HG02981 (cell line): ENCODE data around the gene NAA60.

ENCODE experiments used
- ATAC-seq: cut with Tn5 transposase; IDR thresholded peaks from one replicate; pipeline ENCODE4 v1.9.1; 2021; ENCODE audit warnings: mild to moderate bottlenecking, moderate library complexity; ENCODE audit not compliant: unreplicated experiment

Gene NAA60

DNA sequence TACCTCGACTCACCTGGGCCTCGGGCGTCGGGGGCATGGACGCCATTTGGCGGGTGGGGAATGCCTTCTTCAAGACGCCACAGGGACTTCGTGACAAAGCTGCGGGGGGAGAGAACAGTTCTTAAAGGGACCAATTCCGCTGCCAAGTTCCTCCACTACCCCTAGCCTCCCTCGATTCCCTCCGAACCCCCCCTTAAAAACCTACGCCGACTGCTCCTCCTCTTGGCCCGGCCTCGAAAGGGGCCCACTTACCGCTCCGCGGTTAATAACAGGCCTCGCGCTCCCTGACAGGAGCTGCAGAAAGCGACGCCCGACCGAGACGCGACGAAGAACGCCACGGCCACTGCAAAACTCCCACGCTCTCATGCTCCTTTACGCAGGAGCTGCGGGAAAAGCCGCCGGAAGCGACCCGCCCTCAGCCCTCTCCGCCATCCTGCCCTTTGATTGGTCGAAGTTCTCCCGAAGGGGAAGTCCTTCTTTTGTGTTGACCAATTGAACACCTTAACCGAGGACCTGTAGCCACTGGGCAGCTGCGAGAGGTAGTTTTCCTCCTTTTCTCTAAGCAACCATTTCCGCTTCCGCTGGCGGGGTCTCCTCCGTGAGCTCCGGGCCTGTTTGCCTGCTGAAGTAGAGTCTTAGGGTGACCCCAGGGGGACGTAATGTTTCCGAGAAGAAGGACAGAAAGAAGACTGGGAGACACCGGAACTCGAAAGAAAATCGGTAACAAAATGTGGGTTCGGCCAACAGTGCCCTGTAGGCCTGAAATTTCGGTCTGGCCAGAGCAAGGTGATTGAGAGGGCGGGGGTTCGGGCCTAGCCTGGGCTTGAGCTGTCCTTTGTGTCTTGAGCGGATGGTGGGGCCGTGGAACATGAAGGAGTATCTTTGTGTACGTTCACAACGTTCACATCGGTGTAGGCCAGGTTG, at the start of gene NAA60, which contains the start of gene ZNF597:
Gene NAA60, plus strand, starts transcription at position 573 of the 924 bp plus-strand sequence. CDS start 32,548 bp downstream, outside the sequence.
Gene ZNF597, minus strand, starts transcription at position 397 of the 924 bp plus-strand sequence. Its CDS starts 351 bp downstream, at position 46.
- ATAC-seq, result peak; percentile 91

DNA sequence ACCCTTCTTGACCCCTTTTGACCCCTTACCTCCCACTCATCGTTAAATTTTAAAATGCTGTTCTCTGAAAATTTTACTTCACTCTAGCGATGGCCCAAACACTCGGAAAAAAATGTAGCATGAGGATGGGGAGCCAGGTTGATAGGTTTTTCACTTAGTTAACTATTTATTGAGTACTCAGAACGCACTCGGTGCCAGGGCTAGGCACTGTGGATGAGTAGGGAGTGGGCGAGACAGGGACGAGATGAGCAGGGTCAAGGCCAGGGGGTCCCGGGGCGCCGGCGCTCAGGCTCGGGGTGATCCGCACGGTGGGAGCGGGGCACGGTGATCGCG, 43.1 kb upstream of the NAA60 start:
- ATAC-seq, result no peak

DNA sequence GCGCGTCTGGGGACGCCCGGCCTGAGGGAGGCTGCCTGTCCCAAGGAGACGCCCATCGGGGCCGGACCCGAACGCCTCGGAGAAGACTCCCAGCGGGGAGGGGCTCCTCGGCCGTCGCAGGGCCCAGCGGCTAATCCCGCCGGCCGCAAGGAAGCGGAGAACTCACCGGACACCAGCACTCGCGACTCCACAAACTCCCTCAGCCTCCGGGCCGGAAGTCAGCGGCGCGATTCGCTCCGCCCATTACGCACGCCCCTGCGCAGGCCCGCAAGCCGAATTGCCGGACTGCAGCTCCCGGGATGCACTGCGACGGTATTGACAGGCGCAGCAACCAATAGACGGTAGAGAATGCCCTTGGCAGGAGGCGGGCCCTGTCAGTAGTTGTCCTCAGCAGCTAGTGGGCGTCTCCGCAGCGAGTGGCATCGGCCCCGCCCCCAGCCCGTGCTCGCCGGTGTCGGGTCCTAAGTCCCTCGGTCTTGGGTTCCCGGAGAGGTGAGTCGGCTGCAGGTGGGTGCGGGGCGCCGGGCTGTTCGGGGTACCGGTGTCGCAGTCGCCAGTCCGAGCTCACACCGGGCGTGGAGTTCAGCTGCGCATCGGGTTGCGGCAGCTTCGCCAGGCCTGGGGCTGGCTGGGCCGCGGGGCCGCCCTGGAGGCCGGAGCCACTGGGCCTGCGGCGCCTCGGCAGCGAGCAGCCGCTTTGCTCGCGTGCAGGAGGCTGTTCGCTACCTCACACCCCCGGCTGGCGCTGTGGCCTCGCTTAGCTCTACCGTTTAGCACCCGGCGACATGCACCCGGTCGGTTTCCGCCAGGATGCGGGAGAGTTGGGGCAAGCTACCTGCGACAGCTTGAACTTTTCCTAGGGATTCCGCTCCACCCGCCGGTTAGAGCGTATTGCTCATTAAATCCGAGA, 42.4 kb upstream of the NAA60 start, which contains the start of the genes ZNF174 and ZSCAN32:
Gene ZNF174, plus strand, starts transcription at position 437 of the 910 bp plus-strand sequence. CDS start 790 bp downstream, outside the sequence.
Gene ZSCAN32, minus strand, starts transcription at position 226 of the 910 bp plus-strand sequence. CDS start 3,447 bp downstream, outside the sequence.
- peak; percentile 95 for ATAC-seq

DNA sequence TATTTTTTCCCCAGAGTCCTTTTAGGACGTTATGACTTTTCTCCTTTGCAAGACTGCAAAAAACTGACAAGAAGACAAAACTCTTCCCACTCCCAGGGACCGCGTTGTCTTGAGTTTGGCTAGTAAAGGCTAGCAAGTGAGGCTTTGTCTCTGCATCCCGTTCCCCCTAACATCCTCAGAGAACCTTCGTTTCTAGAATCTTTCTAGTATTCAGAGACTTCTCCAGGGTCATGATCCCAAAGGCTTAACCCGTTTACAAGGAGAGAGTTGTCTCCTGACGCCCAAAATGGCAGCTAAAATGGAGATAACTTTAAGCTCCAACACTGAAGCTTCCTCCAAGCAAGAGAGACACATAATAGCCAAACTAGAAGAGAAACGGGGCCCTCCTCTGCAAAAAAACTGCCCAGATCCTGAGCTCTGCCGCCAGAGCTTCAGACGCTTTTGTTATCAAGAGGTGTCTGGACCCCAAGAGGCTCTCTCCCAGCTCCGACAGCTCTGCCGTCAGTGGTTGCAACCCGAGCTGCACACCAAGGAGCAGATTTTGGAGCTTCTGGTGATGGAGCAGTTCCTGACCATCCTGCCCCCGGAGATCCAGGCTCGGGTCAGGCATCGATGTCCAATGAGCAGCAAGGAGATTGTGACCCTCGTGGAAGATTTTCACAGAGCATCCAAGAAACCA, 41.6 kb upstream of the NAA60 start:
- no peak for ATAC-seq

DNA sequence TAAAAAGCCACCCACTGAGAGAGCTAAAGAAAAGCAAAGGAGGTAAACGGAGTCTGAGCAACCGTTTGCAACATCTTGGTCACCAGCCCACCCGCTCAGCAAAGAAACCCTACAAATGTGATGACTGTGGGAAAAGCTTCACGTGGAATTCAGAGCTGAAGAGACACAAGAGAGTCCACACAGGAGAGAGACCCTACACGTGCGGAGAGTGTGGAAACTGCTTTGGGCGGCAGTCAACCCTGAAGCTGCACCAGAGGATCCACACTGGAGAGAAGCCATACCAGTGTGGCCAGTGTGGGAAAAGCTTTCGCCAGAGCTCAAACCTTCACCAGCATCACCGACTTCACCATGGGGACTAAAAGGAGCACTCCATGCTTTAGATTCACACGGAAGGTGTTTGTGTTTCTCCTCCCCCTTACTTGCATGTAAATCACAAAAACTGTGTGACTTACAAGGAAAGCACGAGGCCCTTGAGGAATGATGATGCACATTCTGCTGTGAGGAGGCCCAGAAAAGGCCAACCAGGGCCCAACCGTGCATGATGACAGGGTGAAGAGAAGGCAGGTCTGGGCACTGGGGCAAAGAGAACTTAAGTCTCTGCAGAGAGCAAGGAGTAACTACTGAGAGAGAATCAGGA, 34.8 kb upstream of the NAA60 start:
- no peak for ATAC-seq

DNA sequence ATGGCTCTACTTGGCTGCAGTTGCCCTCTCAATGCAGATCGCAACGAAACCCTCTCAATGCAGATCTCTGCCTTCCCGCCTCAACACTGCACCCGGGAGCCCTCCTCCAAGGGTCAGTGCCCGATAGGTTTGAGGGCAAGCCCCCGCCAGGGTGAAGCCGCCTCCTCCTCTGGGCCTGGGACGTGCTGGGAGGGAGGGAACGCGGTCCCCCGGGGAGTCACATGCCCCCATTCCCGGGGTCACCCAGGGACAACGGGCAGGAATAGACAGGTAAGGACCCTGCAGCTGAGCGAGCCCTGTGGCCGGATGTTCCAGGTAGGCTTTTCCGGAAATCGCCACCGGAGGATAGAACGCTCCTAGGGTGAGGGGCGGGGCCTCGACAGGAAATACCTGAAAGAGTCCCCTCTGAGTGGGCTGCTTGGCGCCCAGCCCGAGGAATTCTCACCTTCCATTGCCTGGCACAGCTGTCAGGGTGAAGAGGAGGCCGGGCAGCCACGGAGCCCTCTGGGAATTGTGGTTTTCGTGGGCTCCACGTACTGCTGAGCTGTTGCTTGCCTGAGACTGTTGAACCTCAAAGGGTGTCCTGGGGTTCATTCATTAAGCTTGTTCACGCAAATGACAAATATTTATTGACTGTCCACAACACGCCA, 29.6 kb upstream of the NAA60 start:
- no peak for ATAC-seq

DNA sequence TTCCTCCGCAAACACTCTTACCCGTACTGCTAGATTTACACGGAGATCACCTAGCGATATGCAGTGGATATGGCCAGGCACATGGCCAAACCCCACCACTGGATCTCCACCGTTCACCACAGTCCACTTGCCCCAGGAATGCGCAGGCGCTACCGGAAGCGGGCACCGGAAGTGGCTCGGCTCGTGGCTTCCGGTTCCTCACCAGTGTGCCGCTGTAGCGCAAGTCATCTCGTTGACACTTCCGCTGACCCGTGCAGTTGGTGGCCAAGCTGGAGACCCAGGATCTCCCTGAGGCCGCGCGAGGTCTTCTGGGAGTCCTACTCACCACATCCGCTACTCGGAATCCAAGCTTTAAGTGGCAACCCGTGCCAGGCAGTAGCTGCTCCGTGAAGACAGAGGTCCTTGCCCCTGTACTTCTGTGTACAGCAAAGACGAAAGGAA, 11.7 kb upstream of the NAA60 start:
- no peak for ATAC-seq

DNA sequence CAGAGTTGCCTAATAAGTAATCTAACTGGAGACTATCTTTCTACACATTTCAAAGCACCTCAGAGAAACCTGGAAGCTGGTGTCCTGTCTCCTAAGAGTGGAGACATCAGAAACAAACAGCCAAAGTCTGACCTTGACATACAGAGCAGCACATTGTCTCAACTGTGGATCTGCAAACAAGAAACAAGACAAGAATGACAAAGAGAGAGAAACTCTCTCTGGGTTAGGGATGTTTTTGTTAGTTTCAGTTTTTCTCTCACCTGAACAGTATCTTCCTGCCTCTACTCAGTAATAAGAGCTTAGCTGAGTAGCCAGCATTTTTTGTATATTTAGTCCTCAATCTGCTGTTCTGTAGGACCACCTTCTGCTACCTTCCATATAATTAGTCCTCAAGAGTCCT, 9.1 kb upstream of the NAA60 start:
- ATAC-seq, result no peak

DNA sequence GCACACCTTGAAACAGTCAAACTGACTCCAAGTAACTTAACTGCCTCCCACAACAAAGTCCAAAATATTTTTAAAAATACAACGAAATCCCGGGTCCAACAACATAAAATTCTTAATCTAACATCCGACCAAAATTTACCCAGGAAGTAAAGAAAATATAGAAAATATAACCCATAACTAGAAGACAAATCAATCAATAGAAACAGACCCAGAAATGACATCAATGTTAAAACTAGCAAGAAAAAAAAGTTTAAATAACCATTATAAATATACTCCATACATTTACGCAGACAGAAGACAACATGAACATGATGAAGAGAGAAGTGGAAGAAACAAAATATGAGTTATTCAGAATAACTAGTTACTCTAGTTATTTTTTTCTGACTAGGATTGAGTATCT, 3.8 kb upstream of the NAA60 start:
- no peak for ATAC-seq

DNA sequence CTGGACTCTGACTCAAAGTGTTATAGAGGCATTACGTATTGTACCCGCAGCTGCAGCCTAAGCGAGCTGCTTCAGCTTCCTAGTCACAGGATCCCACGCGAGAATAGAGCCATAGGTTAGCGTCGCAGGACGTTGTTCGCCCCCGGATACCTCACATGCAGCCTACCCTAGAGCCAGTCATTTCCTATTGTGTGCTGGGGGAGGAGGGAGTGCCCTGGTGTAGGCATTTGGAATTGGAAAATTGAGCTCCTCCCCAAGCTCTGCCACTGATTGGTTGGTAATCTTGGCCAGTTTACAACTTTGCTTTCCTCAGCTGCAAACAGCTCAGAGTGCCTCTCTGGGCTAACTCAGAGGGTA, 530 bp downstream of the NAA60 start:
- peak; percentile 11 for ATAC-seq

DNA sequence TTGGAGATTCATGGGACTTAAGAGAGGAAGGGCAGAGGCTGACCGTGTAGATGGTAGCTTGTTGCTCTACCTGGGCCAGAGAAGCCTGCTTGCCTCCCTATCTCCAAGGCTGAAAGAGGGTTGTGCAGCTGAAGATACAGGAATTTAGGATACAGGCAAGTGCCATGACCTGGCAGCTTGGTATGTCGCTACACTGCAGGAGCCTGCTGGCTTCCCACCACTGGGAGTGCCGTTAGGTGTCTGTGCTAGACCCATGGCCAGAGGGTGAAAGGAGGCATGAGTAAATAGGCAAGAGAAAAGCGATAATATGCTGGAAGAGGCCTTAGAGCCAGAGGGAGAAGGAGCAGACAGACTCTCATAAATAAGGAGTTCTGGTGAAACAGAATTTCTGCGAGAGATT, 10.6 kb downstream of the NAA60 start:
- no peak for ATAC-seq

DNA sequence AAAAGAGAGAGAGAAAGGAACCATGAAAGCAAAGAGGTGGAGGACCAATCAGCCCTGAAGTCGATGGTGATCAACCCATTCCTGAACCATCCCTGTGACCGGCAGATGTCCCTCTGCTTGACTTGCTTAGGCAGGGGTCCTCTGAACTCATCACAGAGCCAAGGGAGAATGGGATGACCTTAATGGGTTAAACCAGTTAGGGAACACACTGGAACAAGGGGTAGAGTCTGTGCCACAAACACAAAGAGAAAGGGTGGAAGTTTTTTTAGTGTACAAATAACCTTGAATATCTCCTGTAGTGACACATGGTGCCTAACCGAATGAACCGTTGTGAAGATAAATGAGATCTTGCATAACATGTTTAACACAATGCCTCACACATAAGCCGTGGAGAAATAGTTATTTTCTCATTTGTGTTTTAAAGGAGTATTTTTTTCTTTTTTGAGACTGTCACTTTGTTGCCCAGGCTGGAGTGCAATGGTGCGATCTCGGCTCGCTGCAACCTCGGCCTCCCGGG, 11.2 kb downstream of the NAA60 start:
- ATAC-seq, result no peak

DNA sequence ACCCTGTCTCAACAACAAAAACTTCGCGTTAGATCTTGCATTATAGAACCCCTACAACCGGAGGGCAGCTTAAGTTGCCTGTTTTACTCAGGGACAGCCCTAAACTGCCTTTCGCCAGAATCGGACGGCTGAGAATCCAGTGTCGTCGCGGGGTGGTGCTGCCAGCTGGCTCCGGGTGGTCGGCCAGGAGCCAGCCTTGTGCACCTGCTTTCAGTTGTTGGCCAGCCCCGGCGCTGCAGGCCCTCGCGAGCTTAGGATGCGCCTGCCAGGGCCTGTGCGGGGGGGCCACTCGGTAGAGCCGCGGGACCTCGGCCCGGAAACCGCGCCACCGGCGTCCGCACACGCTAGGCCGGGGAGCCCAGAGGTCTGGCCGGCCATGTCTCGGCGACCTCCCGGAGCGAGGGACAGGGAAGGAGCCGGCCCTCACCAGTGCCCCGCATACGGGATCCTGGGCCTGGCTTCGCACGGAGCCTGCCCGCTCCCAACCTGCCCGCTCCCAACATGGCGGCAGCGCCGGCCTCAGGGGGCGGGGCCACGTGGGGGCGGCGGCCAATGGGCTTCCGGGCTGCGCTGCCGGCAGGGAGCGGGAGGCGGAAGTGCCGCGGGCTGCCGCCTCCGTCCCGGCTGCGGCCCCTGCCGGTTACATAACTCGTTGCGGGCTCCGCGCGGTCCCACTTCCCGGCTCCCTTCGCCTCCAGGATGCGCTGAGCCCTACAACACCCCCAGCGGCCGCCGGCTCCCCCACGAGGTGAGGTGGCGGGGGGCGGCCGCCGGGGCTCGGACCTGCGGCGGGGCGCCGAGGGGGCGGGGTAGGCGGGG, 14.2 kb downstream of the NAA60 start:
- ATAC-seq, result peak; percentile 64

DNA sequence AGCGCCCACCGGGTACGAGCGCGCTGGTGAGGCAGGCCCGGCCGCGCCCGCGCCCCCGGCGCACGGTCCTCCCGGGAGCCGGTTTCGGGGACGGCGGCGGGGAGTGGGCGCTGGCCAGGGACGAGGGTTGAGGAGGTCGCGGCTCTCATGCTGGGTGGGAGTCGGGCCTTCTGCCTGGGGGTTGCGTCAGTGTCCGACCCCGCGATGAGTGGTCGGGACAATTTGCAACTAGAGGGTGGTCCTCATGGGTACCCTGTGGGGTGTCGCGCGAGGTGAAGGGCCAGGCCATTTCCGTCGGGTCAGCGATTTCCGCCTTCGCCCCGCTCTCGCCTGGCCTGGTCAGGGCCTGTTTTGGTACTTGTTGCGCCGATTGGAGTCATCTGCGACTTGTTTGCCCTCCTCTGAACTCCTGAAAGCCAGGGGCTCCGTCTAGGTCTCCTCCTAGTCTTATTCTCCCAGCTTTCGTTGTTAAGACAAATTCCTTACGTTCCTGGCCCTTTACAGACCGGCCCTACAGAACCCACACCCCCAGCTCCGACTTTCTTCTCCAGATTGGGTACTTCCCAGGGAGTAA, 14.9 kb downstream of the NAA60 start:
- ATAC-seq, result peak; percentile 10

DNA sequence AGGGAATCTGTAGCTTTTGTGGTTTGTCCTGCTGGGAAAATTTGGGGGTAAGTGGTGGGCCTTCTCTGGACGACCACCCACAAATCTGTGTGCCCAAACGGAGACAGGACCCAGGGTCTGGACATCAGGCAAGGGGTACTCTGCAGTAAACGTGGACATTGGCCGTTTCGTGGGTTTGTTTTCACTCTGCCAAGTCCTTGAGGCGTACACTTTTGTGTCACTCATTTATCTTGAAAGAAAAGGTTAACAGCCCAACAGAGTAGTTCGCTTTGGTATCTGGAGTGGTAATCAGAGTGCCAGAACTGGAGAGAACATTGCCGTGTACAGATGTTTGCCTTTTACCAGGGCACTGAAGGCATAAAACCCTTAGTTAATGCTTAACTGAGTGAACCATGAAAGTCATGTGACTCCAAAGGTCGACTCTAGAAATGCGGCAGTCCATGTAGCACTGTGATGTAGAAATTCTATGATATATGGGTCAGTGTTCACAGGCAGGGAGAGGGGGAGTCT, 15.4 kb downstream of the NAA60 start:
- ATAC-seq, result no peak

DNA sequence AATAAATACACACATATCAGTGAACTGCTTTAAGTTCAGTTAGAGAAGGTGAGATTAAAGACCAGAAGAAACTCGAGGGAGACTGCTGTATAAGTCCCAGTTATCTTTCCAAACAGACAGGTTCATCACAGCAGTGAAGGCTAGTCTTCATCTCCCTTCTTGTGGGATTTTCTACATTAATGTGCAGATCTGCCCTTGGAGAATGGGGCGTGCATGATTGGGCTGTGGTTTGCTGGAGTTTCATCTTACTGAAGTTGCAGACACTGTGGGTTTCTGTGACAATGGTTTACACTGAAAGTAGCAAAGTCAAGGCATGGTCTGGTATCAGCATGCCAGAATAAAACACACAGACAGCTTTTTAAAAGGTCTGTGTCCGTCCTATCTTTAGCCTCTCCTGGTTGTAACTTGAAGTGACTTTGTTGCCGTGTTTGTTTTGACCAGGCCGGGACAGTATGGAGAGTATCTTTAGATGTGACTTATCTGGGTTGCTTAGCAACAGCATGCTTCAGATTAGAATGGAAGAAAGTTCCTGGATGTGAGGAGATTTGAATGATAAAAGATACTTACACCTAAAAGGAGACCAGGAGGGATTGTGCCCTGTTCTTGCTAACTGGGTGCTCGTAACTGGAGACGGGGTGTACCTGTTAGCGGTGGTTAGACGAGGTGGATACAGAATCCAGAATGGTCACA, 16.1 kb downstream of the NAA60 start:
- no peak for ATAC-seq

DNA sequence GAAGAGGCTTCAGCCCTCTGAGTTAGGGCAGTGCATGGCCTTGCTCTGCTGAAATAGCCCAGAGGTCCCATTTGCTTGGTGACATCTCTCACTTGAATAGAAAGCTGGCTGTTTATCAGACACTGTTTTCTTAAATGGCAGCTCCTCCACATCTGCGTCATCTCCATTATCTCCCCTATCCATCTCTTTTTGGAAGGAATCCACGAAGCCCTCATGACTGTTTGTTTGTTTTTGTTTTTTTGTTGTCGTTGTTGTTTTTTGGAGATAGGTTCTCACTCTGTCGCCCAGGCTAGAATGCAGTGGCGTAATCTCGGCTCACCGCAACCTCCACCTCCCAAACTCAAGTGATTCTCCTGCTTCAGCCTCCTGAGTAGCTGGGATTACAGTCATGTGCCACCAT, 16.6 kb downstream of the NAA60 start:
- no peak for ATAC-seq

DNA sequence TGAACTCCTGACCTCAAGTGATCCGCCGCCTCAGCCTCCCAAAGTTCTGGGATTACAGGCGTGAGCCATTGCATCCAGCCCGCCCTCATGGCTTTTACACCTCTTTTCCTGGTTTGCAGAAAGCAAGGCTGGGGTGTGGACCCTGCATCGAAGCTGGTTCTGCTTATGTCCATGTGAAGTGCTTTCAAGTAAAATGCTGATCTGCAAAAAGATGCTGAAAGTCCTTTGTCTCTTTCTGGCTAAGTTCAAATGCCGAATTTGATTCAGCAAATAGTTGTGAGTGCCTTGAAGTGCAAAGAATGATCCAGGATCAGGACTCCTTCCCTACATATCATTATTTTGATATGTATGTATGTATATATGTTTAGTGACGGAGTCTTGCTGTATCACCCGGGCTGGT, 17.1 kb downstream of the NAA60 start:
- ATAC-seq, result no peak
